22Rv1 (cell line): ENCODE results near the gene ASPHD2.
"Not testable (repeated sequence)": the region's sequence is repeated elsewhere in the genome, so short reads cannot be mapped to it uniquely, and the experiment has no call there.

Experiments
- H3K27ac ChIP-seq: fragments of 450-650 bp; 2 replicates; pipeline ENCODE4 v1.5.1; 2017
- ZFX ChIP-seq: fragments of 450-650 bp; IDR thresholded peaks from 2 replicates; pipeline ENCODE4 v1.6.1; 2017; ENCODE audit warnings: antibody characterized with exemption, borderline replicate concordance
- TF ChIP-seq, protein P1 (sequence below): fragments of 450-650 bp; IDR thresholded peaks from 2 replicates; pipeline ENCODE4 v1.5.1; 2017; ENCODE audit warnings: mild to moderate bottlenecking

ASPHD2 gene

DNA sequence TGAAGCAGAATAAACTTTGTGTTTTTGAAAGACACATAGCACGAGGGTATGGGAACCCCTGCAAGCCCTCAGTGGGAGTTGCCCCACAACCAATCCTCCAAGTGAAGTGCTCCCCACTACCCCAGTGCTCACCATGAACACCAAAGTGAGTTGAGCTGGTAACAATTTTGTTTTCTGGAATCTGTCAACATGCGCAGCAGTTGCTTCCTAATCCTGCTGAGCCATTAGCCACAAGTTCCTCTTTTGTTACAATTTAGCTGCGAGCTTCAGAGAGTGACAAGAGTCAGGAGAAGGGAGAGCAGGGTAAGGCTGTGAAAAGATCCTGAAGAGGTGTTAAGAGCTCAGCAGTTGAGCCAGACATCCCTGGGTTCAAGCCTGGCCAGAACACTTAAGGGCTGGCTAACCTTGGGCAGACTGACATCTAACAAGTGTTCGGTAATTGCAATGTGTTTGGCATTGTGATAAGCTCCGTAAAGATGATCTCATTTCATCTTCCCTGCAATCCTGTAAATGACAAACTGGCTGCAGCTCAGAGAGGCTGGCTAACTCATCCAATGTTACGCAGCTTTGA, 24.1 kb upstream of the ASPHD2 start:
- H3K27ac ChIP-seq: no peak overlapping the region
- TF ChIP-seq ZFX: no peak
- TF ChIP-seq, protein P1, sequence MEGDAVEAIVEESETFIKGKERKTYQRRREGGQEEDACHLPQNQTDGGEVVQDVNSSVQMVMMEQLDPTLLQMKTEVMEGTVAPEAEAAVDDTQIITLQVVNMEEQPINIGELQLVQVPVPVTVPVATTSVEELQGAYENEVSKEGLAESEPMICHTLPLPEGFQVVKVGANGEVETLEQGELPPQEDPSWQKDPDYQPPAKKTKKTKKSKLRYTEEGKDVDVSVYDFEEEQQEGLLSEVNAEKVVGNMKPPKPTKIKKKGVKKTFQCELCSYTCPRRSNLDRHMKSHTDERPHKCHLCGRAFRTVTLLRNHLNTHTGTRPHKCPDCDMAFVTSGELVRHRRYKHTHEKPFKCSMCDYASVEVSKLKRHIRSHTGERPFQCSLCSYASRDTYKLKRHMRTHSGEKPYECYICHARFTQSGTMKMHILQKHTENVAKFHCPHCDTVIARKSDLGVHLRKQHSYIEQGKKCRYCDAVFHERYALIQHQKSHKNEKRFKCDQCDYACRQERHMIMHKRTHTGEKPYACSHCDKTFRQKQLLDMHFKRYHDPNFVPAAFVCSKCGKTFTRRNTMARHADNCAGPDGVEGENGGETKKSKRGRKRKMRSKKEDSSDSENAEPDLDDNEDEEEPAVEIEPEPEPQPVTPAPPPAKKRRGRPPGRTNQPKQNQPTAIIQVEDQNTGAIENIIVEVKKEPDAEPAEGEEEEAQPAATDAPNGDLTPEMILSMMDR: no peak

GRCh38 chr22:26406118-26406517, 22.9 kb upstream of the ASPHD2 start:
- TF ChIP-seq ZFX: no peak
- TF ChIP-seq, protein P1: no peak
- H3K27ac ChIP-seq: no peak overlapping the region

- H3K27ac ChIP-seq: not testable (repeated sequence)
These were observed 20.4 kb upstream of the ASPHD2 start for GRCh38 chr22:26408562-26409220.

DNA sequence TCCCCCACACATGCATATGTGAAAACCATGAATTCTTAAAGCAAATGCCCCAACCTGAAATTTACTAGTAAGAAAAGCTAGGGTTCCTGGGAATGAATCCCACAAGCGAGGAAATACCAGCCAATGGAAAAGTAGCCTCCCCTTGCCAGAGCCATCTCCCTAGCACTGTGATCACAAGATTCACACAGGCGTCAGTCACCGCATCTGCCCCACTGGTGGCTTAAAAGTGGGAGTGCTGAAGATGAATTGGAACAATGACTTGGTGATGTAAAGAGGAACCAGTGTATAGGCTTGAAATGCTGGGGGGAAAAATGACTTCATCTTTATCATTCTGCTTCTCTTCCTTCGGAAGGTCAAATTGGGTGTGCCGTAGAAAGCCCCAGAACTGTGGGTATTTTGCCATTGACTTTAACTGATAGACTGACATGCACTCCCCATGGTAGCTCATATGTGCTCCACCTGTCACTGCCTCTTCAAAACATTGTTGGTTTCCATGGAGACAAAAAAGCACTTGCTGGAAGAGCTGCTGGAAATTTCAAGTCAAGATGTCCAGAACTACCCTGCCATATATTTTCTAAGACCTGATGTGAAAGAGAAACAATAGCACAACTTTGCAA, 19.2 kb upstream of the ASPHD2 start:
- H3K27ac ChIP-seq: no peak overlapping the region
- TF ChIP-seq ZFX: no peak
- TF ChIP-seq, protein P1: no peak

DNA sequence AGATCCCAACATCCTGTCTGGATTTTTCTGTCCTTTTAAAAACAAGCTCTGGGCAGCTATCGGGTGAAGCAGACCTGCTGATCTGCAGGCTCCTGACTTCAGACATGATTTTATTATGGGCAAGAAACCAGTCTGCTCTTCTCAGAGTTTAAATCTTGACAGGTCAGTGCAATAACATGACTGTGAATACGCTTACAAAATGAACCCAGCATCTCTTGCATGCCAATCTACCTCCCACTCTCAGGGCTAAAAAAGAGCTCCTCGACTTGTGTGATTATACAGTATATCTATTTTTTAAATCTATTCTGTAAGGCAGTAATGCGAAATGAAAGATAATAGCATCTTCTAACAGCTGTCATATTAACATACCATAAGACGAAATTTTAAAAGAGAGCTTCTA, 18.7 kb upstream of the ASPHD2 start:
- no peak for TF ChIP-seq ZFX
- TF ChIP-seq, protein P1: no peak
- H3K27ac ChIP-seq: no peak overlapping the region

GRCh38 chr22:26414347-26414746, 14.7 kb upstream of the ASPHD2 start:
- H3K27ac ChIP-seq: no peak overlapping the region
- no peak for TF ChIP-seq ZFX
- TF ChIP-seq, protein P1: no peak

- H3K27ac ChIP-seq: no peak overlapping the region
- TF ChIP-seq ZFX: no peak
- TF ChIP-seq, protein P1: no peak
These were observed 12.8 kb upstream of the ASPHD2 start for GRCh38 chr22:26416256-26416655.
